Retinal pigment epithelial cell (primary cell): ENCODE results near the gene AIPL1.

ENCODE experiments used
- DNase-seq: peaks from one replicate; pipeline ENCODE4 v3.0.0-alpha.2; 2010; ENCODE audit warnings: low read depth
- H3K4me3 ChIP-seq: 2 replicates; pipeline ENCODE4 v1.5.1; 2011; ENCODE audit warnings: mild to moderate bottlenecking, low read length, control low read depth, moderate library complexity
- TF ChIP-seq, protein P1 (sequence below): conservative IDR thresholded peaks from 2 replicates; pipeline ENCODE4 v1.5.1; 2011; ENCODE audit warnings: low read depth, low read length, control low read depth, inconsistent platforms

The AIPL1 gene

GRCh38 chr17:6477831-6478383 is 43.0 kb upstream of the AIPL1 start:
- TF ChIP-seq, protein P1, sequence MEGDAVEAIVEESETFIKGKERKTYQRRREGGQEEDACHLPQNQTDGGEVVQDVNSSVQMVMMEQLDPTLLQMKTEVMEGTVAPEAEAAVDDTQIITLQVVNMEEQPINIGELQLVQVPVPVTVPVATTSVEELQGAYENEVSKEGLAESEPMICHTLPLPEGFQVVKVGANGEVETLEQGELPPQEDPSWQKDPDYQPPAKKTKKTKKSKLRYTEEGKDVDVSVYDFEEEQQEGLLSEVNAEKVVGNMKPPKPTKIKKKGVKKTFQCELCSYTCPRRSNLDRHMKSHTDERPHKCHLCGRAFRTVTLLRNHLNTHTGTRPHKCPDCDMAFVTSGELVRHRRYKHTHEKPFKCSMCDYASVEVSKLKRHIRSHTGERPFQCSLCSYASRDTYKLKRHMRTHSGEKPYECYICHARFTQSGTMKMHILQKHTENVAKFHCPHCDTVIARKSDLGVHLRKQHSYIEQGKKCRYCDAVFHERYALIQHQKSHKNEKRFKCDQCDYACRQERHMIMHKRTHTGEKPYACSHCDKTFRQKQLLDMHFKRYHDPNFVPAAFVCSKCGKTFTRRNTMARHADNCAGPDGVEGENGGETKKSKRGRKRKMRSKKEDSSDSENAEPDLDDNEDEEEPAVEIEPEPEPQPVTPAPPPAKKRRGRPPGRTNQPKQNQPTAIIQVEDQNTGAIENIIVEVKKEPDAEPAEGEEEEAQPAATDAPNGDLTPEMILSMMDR: no peak
- no peak for DNase-seq
- H3K4me3 ChIP-seq: no peak overlapping the region

GRCh38 chr17:6476810-6477179 is 41.9 kb upstream of the AIPL1 start:
- no peak overlapping the region for H3K4me3 ChIP-seq
- TF ChIP-seq, protein P1: no peak
- DNase-seq: no peak

DNA sequence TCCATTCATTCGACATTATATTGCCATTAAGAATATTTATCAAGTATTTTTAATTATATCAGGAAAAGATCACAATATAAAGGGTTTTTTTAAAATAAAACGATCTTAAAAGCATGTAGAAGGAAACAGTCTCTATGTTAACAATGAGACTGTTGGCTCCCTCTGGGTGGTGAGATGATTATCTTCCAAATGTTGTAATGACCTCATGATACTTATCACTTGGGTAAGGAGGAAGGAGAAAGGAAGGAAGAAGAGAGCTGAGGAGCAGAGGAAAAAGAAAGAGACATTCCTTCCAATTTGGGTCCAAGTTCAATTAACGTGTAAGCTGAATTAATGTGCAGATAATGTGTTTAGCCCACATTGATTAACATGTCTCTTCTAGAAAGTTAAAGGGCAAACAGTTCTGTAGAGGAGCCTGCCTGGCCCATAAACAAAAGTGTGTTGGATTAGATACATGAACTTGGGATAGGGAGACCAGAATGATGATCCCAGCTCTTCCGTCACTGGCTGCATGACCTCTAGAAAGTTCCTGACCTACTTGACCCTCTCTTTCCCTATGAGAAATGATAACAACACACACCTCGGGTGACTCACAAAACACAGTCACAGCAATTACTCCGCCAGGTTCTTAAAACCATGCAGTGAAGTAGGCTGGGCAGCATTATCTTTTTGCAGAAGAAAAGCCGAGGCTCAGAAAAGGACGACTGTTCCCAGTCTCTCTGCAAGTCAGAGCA is 41.3 kb upstream of the AIPL1 start:
- H3K4me3 ChIP-seq: no peak overlapping the region
- TF ChIP-seq, protein P1: no peak
- no peak for DNase-seq

- TF ChIP-seq, protein P1: no peak
- H3K4me3 ChIP-seq: no peak overlapping the region
- DNase-seq: no peak
These were observed 40.5 kb upstream of the AIPL1 start for GRCh38 chr17:6475411-6475810.

DNA sequence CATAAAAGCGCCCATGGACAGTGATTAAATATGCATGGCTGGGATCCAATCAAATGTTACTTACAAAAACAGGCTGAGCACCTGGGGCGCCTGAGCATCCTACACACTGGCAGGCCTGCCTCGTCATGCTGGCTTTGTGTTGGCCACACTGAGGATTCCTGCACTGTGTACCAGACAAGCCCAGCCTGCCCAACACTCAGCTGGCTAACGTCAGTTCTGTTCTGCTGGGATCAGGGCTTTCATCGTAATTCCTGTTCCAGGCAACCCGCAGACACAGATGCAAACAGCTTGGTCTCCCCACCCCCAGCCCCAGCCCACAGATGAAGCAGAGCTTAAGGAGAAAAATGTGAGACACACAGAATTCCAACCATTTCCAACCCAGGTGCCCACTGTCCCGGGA is 40.0 kb upstream of the AIPL1 start:
- no peak for DNase-seq
- no peak overlapping the region for H3K4me3 ChIP-seq
- TF ChIP-seq, protein P1: no peak

DNA sequence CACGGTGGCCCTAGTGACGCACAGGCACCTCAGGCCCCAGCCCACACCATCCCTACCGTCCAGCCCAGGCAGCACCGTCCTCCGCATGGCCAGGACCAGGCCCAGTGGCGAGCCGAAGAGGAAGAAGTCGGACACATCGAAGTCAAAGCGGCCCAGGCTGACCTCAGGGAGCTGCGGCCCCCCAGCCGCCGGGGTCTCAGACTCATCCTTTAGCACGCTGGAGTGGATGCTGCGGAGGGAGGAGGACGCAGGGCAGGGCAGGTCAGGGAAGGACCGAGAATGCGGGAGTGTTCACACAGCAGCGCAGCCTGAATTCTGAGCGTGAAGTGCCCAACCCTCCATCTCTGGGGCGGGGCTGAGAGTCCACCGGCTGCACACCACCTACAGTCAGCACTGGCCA is 39.5 kb upstream of the AIPL1 start:
- H3K4me3 ChIP-seq: no peak overlapping the region
- TF ChIP-seq, protein P1: no peak
- DNase-seq: no peak

DNA sequence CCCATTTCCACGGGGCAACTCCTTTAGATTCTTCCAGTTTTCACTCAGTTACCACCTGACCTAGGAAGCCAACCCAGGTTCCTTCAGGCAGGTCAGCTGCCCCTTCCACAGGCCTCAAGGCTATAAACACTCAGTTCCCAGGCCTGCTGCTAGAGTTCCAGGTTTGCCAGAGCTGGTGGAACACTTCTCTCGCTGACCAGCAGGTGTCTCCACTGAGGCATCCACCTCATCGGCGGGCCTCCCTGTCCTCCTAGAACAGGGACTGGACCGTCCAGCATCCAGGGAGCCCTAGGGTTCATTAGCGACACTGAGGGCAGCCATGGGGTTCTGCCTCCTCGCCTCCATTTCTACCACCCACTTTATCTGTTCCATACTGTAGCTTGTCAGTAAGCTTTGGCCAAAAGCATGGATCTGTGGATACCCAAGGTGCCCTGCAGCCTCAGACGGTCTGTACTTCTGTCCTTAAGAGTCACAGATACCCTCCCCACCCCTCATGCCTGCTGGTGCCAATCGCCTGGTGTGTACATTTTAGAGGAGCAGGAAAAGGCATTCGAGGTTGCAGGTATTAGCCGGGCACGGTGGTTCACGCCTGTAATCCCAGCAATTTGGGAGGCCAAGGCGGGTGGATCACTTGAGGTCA is 38.3 kb upstream of the AIPL1 start:
- DNase-seq: no peak
- TF ChIP-seq, protein P1: peak; percentile 99

More for the DNA sequence above, 38.3 kb upstream of the AIPL1 start:
- no peak overlapping the region for H3K4me3 ChIP-seq
